HG03442 (cell line): ENCODE measurements around the gene PCDHGB5.
A peak's percentile ranks its signal among the peaks of the same experiment; 100 is the strongest.

Source experiments
- ATAC-seq: cut with Tn5 transposase; IDR thresholded peaks from one replicate; pipeline ENCODE4 v1.9.1; 2021; ENCODE audit warnings: mild to moderate bottlenecking, moderate library complexity; ENCODE audit not compliant: unreplicated experiment

PCDHGB5 gene

DNA sequence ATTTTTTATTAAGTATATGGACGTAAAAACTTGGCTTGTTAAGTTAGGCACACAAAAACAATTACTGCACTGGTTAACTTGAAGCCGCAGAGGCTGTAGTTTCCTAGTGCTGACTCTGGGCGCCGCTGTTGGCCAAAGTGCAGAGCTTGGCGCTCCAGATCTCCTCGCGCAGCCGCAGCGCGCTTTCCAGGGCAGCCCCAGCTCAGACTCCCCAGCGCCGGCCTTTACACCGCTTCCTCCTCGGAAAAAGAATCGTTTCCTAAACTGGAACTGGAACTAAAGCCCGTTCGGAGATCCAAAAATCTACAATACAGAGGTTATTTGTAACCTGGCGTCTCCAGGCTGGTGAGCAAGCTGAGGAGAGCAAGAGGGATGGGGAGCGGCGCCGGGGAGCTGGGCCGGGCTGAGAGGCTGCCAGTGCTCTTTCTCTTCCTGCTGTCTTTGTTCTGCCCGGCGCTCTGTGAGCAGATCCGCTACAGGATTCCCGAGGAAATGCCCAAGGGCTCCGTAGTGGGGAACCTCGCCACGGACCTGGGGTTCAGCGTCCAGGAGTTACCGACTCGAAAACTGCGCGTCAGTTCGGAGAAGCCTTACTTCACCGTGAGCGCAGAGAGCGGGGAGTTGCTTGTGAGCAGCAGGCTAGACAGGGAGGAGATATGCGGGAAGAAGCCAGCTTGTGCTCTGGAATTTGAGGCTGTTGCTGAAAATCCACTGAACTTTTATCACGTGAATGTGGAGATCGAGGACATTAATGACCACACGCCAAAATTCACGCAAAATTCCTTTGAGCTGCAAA lies at the start of gene PCDHGB5:
TSS of gene PCDHGB5 (plus strand) at position 192 of the 796 bp plus-strand sequence. CDS start at position 373, 181 bp downstream.
- peak; percentile 78 for ATAC-seq

DNA sequence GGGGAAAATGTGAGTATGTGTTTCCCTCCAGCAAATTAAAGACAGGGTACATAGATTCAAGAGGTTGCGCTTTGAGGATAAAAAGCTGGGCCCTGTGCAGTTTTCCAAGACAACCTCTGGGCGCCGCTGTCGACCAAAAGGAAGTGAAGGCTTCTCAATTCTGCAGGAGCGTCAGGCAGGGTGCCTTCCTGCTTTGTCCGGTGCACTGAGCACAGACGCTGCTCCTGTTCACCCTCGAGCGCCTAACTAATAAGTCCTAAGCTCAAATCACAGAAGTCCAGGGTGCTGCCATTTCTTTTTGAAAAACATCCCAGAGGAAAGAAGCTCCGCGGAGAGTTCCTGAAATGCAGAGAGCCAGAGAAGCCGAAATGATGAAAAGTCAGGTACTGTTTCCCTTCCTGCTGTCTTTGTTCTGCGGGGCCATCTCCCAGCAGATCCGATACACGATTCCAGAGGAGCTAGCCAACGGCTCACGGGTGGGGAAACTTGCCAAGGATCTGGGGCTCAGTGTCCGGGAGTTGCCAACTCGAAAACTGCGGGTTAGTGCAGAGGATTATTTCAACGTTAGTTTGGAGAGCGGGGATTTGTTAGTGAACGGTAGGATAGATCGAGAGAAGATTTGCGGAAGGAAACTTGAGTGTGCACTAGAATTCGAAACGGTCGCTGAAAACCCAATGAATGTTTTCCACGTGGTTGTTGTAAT lies 47.7 kb upstream of the PCDHGB5 start, which contains the start of gene PCDHGB1:
TSS of gene PCDHGB1 (plus strand) at position 183 of the 703 bp plus-strand sequence. CDS start at position 345, 162 bp downstream.
- peak; percentile 63 for ATAC-seq

DNA sequence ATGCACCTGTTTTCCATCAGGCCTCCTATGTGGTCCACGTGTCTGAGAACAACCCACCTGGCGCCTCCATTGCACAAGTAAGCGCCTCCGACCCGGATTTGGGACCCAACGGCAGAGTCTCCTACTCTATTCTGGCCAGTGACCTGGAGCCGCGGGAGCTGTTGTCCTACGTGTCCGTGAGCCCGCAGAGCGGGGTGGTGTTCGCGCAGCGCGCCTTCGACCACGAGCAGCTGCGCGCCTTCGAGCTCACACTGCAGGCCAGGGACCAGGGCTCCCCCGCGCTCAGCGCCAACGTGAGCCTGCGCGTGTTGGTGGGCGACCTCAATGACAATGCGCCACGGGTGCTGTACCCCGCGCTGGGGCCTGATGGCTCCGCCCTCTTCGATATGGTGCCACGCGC lies 46.2 kb upstream of the PCDHGB5 start:
- no peak for ATAC-seq

DNA sequence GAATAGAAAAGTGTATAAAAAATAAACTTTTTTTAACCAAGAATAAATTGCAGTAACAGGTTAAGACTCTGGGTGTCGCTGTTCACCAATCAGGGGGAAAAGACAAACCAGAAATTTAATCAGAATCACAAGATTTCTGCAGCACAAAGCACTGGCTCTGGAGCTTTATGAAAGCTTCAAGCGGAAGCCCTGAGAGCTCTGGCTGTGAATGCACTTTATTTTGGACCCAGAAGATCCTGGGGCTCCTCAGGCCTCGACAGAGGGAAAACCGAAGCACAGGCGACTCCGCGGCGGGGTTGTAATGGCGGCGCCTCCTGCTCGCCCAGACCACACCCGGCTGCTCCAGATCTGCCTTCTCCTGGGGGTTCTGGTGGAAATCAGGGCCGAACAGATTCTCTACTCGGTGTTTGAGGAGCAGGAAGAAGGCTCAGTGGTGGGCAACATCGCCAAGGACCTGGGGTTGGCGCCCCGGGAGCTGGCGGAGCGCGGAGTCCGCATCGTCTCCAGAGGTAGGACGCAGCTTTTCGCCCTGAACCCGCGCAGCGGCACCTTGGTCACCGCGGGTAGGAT lies 42.8 kb upstream of the PCDHGB5 start, which contains the start of gene PCDHGA4:
TSS of gene PCDHGA4 (plus strand) at position 122 of the 570 bp plus-strand sequence. CDS start at position 209, 87 bp downstream.
- no peak for ATAC-seq

DNA sequence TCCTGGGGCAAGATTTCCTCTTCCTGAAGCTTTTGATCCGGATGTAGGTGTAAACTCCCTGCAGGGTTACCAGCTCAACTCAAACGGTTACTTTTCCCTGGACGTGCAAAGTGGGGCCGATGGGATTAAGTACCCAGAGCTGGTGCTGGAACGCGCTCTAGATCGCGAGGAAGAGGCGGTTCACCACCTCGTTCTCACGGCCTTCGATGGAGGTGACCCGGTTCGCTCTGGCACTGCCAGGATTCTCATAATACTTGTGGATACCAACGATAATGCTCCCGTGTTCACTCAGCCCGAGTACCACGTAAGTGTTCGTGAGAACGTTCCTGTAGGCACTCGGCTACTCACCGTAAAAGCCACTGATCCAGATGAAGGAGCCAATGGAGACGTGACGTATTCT lies 42.1 kb upstream of the PCDHGB5 start:
- no peak for ATAC-seq

GRCh38 chr5:141356133-141356532 lies 41.6 kb upstream of the PCDHGB5 start:
- ATAC-seq = no peak

DNA sequence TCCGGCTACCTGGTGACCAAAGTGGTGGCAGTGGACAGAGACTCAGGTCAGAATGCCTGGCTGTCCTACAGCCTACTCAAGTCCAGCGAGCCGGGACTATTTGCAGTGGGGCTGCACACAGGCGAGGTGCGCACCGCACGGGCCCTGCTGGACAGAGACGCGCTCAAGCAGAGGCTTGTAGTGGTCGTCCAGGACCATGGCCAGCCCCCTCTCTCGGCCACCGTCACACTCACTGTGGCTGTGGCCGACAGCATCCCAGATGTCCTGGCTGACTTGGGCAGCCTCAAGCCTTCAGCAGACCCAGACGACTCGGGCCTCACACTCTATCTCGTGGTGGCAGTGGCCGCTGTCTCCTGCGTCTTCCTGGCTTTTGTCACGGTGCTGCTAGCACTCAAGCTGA lies 40.8 kb upstream of the PCDHGB5 start:
- ATAC-seq = no peak

GRCh38 chr5:141359790-141360426 lies 37.8 kb upstream of the PCDHGB5 start, which contains the start of gene PCDHGB2:
PCDHGB2 (plus strand) TSS chr5:141359994; CDS start chr5:141360136, 142 bp downstream.
- peak; percentile 93 for ATAC-seq

DNA sequence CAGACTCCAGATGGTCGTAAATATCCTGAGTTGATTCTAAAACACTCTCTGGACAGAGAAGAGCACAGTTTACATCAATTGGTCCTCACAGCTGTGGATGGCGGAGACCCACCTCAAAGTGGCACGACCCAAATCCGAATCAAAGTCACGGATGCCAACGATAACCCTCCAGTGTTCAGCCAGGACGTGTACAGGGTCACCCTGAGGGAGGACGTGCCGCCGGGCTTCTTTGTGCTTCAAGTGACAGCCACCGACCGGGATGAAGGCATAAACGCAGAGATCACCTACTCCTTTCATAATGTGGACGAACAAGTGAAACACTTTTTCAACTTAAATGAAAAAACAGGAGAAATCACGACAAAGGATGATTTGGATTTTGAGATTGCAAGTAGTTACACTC lies 37.1 kb upstream of the PCDHGB5 start:
- no peak for ATAC-seq

- no peak for ATAC-seq
Measured at GRCh38 chr5:141362719-141363118, 35.0 kb upstream of the PCDHGB5 start.

- ATAC-seq = no peak
Measured at GRCh38 chr5:141363952-141364660, 33.6 kb upstream of the PCDHGB5 start, which contains the start of gene PCDHGA5. PCDHGA5 (plus strand) TSS chr5:141364162; CDS start chr5:141364331, 169 bp downstream.

DNA sequence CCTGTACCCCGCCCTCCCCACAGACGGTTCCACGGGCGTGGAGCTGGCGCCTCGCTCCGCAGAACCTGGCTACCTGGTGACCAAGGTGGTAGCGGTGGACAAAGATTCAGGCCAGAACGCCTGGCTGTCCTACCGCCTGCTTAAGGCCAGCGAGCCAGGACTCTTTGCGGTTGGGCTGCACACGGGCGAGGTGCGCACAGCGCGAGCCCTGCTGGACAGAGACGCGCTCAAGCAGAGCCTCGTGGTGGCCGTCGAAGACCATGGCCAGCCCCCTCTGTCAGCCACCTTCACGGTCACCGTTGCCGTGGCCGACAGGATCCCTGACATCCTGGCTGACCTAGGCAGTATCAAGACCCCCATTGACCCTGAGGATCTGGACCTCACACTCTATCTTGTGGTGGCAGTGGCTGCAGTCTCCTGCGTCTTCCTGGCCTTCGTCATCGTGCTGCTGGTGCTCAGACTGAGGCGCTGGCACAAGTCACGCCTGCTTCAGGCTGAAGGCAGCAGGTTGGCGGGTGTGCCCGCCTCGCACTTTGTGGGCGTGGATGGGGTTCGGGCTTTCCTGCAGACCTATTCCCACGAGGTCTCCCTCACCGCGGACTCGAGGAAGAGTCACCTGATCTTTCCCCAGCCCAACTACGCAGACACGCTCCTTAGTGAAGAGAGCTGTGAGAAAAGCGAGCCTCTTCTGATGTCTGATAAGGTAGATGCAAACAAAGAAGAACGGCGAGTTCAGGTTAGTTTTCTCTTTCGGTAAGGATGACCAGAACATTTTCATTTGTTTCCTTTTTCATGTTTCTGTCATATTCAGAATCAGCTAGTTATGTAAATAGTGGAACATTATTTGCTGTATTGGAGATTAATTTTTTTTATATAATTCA lies 31.5 kb upstream of the PCDHGB5 start:
- ATAC-seq = no peak

DNA sequence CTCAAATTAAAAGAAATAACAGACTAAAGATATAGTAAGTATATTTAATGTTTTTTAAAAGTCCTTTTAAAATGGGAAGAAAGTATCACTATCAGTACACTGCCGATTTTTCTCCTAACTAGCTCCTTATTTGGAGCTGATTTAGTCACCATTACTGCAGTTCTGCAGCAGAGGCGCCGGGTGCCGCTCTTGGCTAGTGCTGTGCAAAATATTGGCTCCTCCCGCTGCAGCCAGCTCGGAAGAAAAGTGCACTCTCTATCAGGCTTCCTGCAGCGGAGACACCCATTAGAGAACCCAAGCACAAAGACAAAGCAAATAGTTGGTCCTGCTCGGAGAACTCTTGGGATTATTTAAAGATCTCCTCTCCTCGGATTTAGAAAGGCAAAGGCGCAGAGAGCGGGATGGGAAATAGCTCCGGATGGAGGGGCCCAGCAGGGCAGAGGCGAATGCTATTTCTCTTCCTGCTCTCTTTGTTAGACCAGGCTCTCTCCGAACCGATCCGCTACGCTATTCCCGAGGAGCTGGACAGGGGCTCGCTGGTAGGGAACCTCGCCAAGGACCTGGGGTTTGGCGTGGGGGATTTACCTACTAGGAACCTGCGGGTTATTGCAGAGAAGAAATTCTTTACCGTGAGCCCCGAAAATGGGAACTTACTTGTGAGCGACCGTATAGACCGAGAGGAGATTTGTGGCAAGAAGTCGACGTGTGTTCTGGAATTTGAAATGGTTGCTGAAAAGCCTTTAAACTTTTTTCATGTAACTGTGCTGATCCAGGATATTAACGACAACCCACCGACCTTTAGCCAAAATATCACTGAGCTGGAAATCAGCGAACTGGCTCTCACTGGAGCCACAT lies 27.5 kb upstream of the PCDHGB5 start, which contains the start of gene PCDHGB3:
TSS of gene PCDHGB3 (plus strand) at position 249 of the 855 bp plus-strand sequence. CDS start at position 402, 153 bp downstream.
- ATAC-seq = peak; percentile 64

- ATAC-seq = no peak
Measured at GRCh38 chr5:141371572-141372475, 25.9 kb upstream of the PCDHGB5 start.

GRCh38 chr5:141373673-141374317 lies 24.0 kb upstream of the PCDHGB5 start, which contains the start of gene PCDHGA6:
PCDHGA6 (plus strand) TSS chr5:141373891; CDS start chr5:141374084, 193 bp downstream.
- no peak for ATAC-seq

DNA sequence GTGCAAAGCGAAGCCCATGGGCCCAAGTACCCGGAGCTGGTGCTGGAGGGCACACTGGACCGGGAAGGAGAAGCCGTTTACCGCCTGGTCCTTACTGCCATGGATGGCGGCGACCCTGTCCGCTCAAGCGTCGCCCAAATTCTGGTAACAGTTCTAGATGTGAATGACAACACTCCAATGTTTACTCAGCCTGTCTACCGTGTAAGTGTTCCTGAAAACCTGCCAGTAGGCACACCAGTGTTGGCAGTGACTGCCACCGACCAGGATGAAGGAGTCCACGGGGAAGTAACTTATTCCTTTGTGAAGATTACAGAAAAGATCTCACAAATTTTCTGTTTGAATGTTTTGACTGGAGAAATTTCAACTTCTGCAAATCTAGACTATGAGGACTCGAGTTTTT lies 23.1 kb upstream of the PCDHGB5 start:
- ATAC-seq = no peak
